Right atrium auricular region (tissue), 2 donors: ENCODE measurements around the gene NPHP4. TPM values are rescaled to one million over a fixed set of nuclear protein-coding genes. Genes with fewer than 3 reads are reported as not detected.

Experiments
- DNase-seq: peaks from one replicate; pipeline ENCODE4 v3.0.0-alpha.2; 2019; ENCODE audit warnings: low spot score
- H3K27ac ChIP-seq, 2 donors: fragments of 200-600 bp; sonication (generic); 1 replicate in 1 of 2; 2 replicates in 1 of 2; pipeline ENCODE4 v1.5.1; 2016 to 2019
- H3K27me3 ChIP-seq, 2 donors: fragments of 200-600 bp; sonication (generic); one replicate each; pipeline versions ENCODE4 v1.5.1 to v1.6.0; 2017 to 2019
- H3K36me3 ChIP-seq: fragments of 200-600 bp; sonication (generic); one replicate; pipeline ENCODE4 v1.5.1; 2016
- H3K4me1 ChIP-seq, 2 donors: fragments of 200-600 bp; sonication (generic); one replicate each; pipeline versions ENCODE4 v1.5.1 to v1.6.0; 2017 to 2019
- H3K4me3 ChIP-seq, 2 donors: fragments of 200-600 bp; sonication (generic); 1 replicate in 1 of 2; 2 replicates in 1 of 2; pipeline ENCODE4 v1.5.1; 2017 to 2019; ENCODE audit warnings: mild to moderate bottlenecking in 1 of 2, moderate library complexity in 1 of 2
- H3K9me3 ChIP-seq, 2 donors: fragments of 200-600 bp; sonication (generic); one replicate each; pipeline ENCODE4 v1.5.1; 2019
- total RNA-seq, 2 donors: library from RNA; depleted of rRNA; stranded (reverse); fragments of >200 nt; gene quantifications; one replicate each; pipeline ENCODE4 v1.1.0, GENCODE V29; 2016
- TF ChIP-seq, protein P1 (sequence below), 2 donors: fragments of 200-600 bp; sonication (generic); IDR thresholded peaks; one replicate each; pipeline ENCODE4 v1.5.1; 2019; ENCODE audit warnings: antibody characterized with exemption in 2 of 2

The NPHP4 gene
- total RNA-seq, 2 donors from 2014 or later, result 3.0 to 4.3 TPM

GRCh38 chr1:5826601-5827000 is 165.6 kb downstream of the NPHP4 start:
- Histone ChIP-seq H3K9me3 (no peaks in the 10 kb centered on the region), H3K4me3 (no peak overlapping the region), H3K27me3 (no peaks in the 10 kb centered on the region), H3K36me3 (no peaks in the 10 kb centered on the region), H3K27ac (no peak overlapping the region), H3K4me1 (no peaks in the 10 kb centered on the region)
- no peak for DNase-seq
- TF ChIP-seq, protein P1, sequence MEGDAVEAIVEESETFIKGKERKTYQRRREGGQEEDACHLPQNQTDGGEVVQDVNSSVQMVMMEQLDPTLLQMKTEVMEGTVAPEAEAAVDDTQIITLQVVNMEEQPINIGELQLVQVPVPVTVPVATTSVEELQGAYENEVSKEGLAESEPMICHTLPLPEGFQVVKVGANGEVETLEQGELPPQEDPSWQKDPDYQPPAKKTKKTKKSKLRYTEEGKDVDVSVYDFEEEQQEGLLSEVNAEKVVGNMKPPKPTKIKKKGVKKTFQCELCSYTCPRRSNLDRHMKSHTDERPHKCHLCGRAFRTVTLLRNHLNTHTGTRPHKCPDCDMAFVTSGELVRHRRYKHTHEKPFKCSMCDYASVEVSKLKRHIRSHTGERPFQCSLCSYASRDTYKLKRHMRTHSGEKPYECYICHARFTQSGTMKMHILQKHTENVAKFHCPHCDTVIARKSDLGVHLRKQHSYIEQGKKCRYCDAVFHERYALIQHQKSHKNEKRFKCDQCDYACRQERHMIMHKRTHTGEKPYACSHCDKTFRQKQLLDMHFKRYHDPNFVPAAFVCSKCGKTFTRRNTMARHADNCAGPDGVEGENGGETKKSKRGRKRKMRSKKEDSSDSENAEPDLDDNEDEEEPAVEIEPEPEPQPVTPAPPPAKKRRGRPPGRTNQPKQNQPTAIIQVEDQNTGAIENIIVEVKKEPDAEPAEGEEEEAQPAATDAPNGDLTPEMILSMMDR (IDR thresholded peaks at IDR 0.05), result no peak

DNA sequence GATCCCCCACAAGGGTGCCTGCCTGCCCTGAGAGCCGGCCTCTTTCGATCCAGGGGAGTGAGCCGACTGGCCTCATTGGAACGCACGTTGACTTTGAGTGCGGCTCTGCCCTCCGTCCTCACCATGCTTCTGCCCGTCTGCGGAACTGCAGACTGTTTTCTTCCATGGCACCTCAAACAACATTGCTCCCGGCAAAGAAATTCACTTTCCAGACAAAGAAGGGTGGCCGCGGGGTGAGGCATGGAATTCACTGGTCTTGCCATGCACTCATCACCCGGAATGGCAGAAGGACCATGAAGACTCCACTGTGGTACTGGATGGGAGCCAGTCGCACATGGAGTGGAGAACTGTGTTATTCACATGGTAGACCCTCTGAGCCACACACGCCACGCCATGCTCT is 169.5 kb downstream of the NPHP4 start:
- Histone ChIP-seq H3K27me3 (no peaks in the 10 kb centered on the region), H3K4me3 (no peak overlapping the region), H3K9me3 (no peaks in the 10 kb centered on the region), H3K36me3 (no peaks in the 10 kb centered on the region), H3K27ac (no peak overlapping the region), H3K4me1 (no peaks in the 10 kb centered on the region)
- no peak for DNase-seq
- TF ChIP-seq, protein P1 (IDR thresholded peaks at IDR 0.05), result no peak

GRCh38 chr1:5822266-5822665 is 170.0 kb downstream of the NPHP4 start:
- Histone ChIP-seq H3K4me3 (no peak overlapping the region), H3K27me3 (no peaks in the 10 kb centered on the region), H3K36me3 (no peaks in the 10 kb centered on the region), H3K4me1 (no peaks in the 10 kb centered on the region), H3K27ac (no peak overlapping the region), H3K9me3 (no peaks in the 10 kb centered on the region)
- DNase-seq, result no peak
- TF ChIP-seq, protein P1 (IDR thresholded peaks at IDR 0.05), result no peak

DNA sequence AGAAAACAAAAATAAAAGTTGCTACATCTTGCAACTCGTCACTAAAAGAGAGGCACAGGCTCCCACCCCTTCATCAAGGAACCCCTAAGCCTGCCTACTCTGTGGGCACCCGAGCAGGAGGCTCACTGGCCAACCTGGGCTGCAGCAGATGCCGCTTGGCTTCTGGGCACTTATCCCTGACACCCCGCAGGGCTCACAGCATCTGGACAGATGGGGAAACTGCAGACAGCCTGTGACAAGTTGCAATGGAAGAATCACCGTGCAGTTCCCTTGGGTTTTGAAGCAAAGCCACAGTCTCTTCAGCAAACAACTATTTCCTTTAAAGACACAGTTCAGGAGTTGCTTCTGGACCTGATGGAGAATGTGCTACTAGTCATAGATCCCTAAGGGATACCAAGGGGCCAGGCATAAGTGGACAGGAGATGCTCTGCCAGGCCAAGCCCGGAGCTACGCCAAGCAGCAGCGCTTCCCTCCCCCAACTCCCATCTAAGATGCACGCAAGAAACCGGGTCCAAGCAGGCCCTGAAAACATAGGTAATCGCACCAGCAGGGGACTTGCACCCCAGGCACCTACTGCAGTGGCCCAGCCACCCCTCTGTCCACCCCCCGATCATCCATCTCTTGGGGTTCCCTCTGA is 170.6 kb downstream of the NPHP4 start:
- TF ChIP-seq, protein P1 (IDR thresholded peaks at IDR 0.05), result no peak
- no peaks in the 10 kb centered on the region for H3K9me3 ChIP-seq
- no peak for DNase-seq
- H3K4me3 ChIP-seq, result no peak overlapping the region
- no peak overlapping the region for H3K27ac ChIP-seq
- H3K27me3 ChIP-seq, result no peaks in the 10 kb centered on the region
- H3K36me3 ChIP-seq, result no peaks in the 10 kb centered on the region
- H3K4me1 ChIP-seq, result no peaks in the 10 kb centered on the region

GRCh38 chr1:5820026-5820421 is 172.2 kb downstream of the NPHP4 start:
- TF ChIP-seq, protein P1 (IDR thresholded peaks at IDR 0.05), result no peak
- H3K27me3 ChIP-seq, result no peaks in the 10 kb centered on the region
- H3K4me3 ChIP-seq, result no peak overlapping the region
- no peak for DNase-seq
- H3K4me1 ChIP-seq, result no peaks in the 10 kb centered on the region
- H3K36me3 ChIP-seq, result no peaks in the 10 kb centered on the region
- no peak overlapping the region for H3K27ac ChIP-seq
- H3K9me3 ChIP-seq, result no peaks in the 10 kb centered on the region
